Activated CD8-positive, alpha-beta memory T cell treated with anti-CD3 and anti-CD28 coated beads, Interleukin-2, amount 50 U/mL, for 4 hours (primary cell): ENCODE data around the gene TMEM130.

Source experiments
- DNase-seq: peaks from one replicate; pipeline ENCODE4 v3.0.0-alpha.2; 2020

The TMEM130 gene

GRCh38 chr7:98805956-98806838, 63.6 kb downstream of the TMEM130 start:
- no peak for DNase-seq

GRCh38 chr7:98802781-98803110, 67.1 kb downstream of the TMEM130 start:
- no peak for DNase-seq

GRCh38 chr7:98802088-98802780, 67.6 kb downstream of the TMEM130 start:
- no peak for DNase-seq

- DNase-seq = no peak
These were observed 68.8 kb downstream of the TMEM130 start for GRCh38 chr7:98800996-98801395.

- DNase-seq = no peak
These were observed 72.7 kb downstream of the TMEM130 start for GRCh38 chr7:98797150-98797549.
